ENCODE measurements around the gene ANAPC10.
"Not testable (repeated sequence)": the region's sequence is repeated elsewhere in the genome, so short reads cannot be mapped to it uniquely, and the experiment has no call there.

Gene ANAPC10

GRCh38 chr4:145097821-145098674 lies at the start of gene ANAPC10, which contains the start of gene ABCE1:
Gene ANAPC10, minus strand, starts transcription at chr4:145098196. Its CDS starts 2,097 bp downstream, at chr4:145096099.
Gene ABCE1, plus strand, starts transcription at chr4:145098311. Its CDS starts 6,102 bp downstream, at chr4:145104413.
- no peaks in the 10 kb centered on the region for H3K27me3 ChIP-seq (ENCODE audit: control insufficient read depth in 1 of 2, insufficient read depth in 2 of 2, low read length in 2 of 2)
- H3K4me3 ChIP-seq (ENCODE audit: low read depth in 1 of 2, low read length in 2 of 2): peak within 1 kb of the TSS; percentile 88 to 94
- peaks cover 24% of the 10 kb centered on the region for H3K36me3 ChIP-seq (ENCODE audit: insufficient read depth, low read length)
- peaks cover 19% of the 10 kb centered on the region for H3K4me1 ChIP-seq (ENCODE audit: insufficient read depth, low read length)
- H3K27ac ChIP-seq (ENCODE audit: low read depth, low read length): peak within 1 kb of the TSS; percentile 93
- H3K9ac ChIP-seq (ENCODE audit: low read length): peak within 1 kb of the TSS; percentile 74
- no peaks in the 10 kb centered on the region for H3K9me3 ChIP-seq (ENCODE audit: low read length)

DNA sequence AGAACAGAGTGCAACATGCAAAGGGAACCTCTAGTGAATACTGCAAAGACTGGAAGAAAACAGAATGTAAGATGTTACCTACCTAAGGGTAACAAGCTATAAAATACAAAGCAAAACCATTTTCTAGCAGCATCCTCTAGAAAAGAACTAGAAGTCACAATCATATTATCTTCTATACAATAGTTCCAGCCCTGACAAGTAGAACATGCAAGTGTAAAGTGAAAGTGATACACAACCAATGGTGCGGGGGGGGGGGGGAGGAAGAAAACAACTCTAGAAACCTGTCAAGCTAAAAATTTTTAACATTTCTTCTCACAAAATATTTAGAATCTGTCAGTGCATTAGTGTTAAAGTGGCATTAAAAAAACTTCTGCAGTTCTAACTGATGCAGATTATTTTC lies 38.2 kb upstream of the ANAPC10 start:
- not testable (repeated sequence) for H3K9me3 ChIP-seq (ENCODE audit: low read length); H3K4me1 ChIP-seq (ENCODE audit: insufficient read depth, low read length); H3K9ac ChIP-seq (ENCODE audit: low read length); H3K27ac ChIP-seq (ENCODE audit: low read depth, low read length); H3K4me3 ChIP-seq (ENCODE audit: low read depth in 1 of 2, low read length in 2 of 2); H3K27me3 ChIP-seq (ENCODE audit: control insufficient read depth in 1 of 2, insufficient read depth in 2 of 2, low read length in 2 of 2)
- peaks cover 38% of the 10 kb centered on the region for H3K36me3 ChIP-seq (ENCODE audit: insufficient read depth, low read length)

DNA sequence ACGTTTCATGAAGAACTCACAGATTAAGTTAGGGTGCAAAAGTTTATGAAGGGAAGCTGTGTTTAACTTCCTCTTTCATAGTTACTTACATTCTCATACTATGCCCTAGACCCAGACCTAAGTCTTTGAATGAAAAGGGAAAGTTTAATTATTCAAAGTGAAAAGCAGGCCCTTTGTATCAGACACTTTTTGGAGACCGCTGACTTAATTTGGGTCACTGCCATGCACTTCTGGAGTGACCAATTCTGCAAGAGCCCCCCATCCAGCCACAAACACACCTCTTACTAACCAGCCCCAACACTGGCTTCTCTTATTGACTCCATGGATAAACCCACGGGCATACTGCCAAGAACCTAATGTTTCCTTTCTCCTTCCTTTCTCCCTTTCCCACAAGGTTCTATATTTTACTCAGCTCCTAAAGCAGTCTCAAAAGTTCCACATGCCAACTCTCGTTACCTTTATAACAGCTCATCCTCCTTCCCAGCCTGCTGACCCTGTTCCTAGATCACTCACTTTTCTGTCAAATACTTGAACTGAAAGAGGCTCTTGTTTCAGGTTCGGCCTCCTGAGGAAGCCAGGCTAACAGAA lies 34.6 kb upstream of the ANAPC10 start:
- no peak overlapping the region for H3K9ac ChIP-seq (ENCODE audit: low read length)
- H3K4me1 ChIP-seq (ENCODE audit: insufficient read depth, low read length): no peaks in the 10 kb centered on the region
- peaks cover 11% of the 10 kb centered on the region for H3K36me3 ChIP-seq (ENCODE audit: insufficient read depth, low read length)
- no peaks in the 10 kb centered on the region for H3K9me3 ChIP-seq (ENCODE audit: low read length)
- no peak overlapping the region for H3K27ac ChIP-seq (ENCODE audit: low read depth, low read length)
- H3K27me3 ChIP-seq (ENCODE audit: control insufficient read depth in 1 of 2, insufficient read depth in 2 of 2, low read length in 2 of 2): no peaks in the 10 kb centered on the region
- H3K4me3 ChIP-seq (ENCODE audit: low read depth in 1 of 2, low read length in 2 of 2): no peak overlapping the region

GRCh38 chr4:145131848-145132247 lies 33.9 kb upstream of the ANAPC10 start:
- Histone ChIP-seq H3K27me3 (ENCODE audit: control insufficient read depth in 1 of 2, insufficient read depth in 2 of 2, low read length in 2 of 2) (no peaks in the 10 kb centered on the region), H3K9me3 (ENCODE audit: low read length) (no peaks in the 10 kb centered on the region), H3K27ac (ENCODE audit: low read depth, low read length) (no peak overlapping the region), H3K9ac (ENCODE audit: low read length) (no peak overlapping the region), H3K4me3 (ENCODE audit: low read depth in 1 of 2, low read length in 2 of 2) (no peak overlapping the region), H3K4me1 (ENCODE audit: insufficient read depth, low read length) (no peaks in the 10 kb centered on the region), H3K36me3 (ENCODE audit: insufficient read depth, low read length) (peaks cover 4% of the 10 kb centered on the region)

- Histone ChIP-seq H3K9me3 (ENCODE audit: low read length) (no peaks in the 10 kb centered on the region), H3K4me1 (ENCODE audit: insufficient read depth, low read length) (no peaks in the 10 kb centered on the region), H3K36me3 (ENCODE audit: insufficient read depth, low read length) (peaks cover 12% of the 10 kb centered on the region), H3K27ac (ENCODE audit: low read depth, low read length) (no peak overlapping the region), H3K9ac (ENCODE audit: low read length) (no peak overlapping the region), H3K4me3 (ENCODE audit: low read depth in 1 of 2, low read length in 2 of 2) (no peak overlapping the region), H3K27me3 (ENCODE audit: control insufficient read depth in 1 of 2, insufficient read depth in 2 of 2, low read length in 2 of 2) (no peaks in the 10 kb centered on the region)
Observed at GRCh38 chr4:145130788-145131399, 32.9 kb upstream of the ANAPC10 start.

GRCh38 chr4:145130130-145130529 lies 32.1 kb upstream of the ANAPC10 start:
- no peak overlapping the region for H3K4me3 ChIP-seq (ENCODE audit: low read depth in 1 of 2, low read length in 2 of 2)
- H3K9me3 ChIP-seq (ENCODE audit: low read length): no peaks in the 10 kb centered on the region
- H3K36me3 ChIP-seq (ENCODE audit: insufficient read depth, low read length): peaks cover 17% of the 10 kb centered on the region
- H3K4me1 ChIP-seq (ENCODE audit: insufficient read depth, low read length): no peaks in the 10 kb centered on the region
- no peak overlapping the region for H3K27ac ChIP-seq (ENCODE audit: low read depth, low read length)
- H3K9ac ChIP-seq (ENCODE audit: low read length): no peak overlapping the region
- H3K27me3 ChIP-seq (ENCODE audit: control insufficient read depth in 1 of 2, insufficient read depth in 2 of 2, low read length in 2 of 2): no peaks in the 10 kb centered on the region

DNA sequence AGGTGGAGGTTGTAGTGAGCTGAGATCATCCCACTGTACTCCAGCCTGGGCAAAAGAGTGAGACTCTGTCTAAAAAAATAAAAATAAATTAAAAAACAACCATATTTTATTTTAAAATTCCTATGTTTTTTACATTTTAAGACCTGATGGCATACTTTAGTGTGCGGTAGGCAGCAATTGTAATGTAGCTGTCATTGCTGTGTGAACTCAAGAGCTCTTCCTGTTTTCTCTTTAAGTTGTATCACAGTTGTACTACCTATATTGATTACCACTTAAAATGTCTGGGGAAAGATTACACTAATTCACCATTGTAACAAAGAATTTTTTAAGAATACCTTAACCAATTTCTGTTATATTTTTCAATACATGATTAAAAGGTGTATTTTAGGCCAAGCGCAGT lies 27.4 kb upstream of the ANAPC10 start:
- Histone ChIP-seq H3K27ac (ENCODE audit: low read depth, low read length) (no peak overlapping the region), H3K9ac (ENCODE audit: low read length) (no peak overlapping the region), H3K9me3 (ENCODE audit: low read length) (no peaks in the 10 kb centered on the region), H3K27me3 (ENCODE audit: control insufficient read depth in 1 of 2, insufficient read depth in 2 of 2, low read length in 2 of 2) (no peaks in the 10 kb centered on the region), H3K4me1 (ENCODE audit: insufficient read depth, low read length) (no peaks in the 10 kb centered on the region), H3K4me3 (ENCODE audit: low read depth in 1 of 2, low read length in 2 of 2) (no peak overlapping the region), H3K36me3 (ENCODE audit: insufficient read depth, low read length) (peaks cover 34% of the 10 kb centered on the region)

DNA sequence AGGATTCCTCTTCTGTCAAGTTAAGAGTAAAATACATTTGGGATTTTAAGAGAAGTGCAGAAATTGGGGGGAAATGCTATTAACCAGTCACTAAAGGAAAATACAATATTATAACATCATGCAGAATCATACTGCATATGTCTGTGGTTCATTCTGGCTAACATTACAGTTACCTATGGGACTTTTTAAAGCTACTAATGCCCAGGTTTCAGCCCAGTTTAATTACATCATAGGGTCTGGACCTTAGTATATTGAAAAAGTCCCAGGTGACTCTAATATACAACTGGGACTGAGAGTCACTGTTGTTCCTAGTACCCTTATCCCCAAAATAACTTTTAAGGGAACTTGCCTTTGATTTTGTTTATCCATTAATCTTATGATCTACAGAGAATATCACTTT lies 10.1 kb upstream of the ANAPC10 start:
- H3K27me3 ChIP-seq (ENCODE audit: control insufficient read depth in 1 of 2, insufficient read depth in 2 of 2, low read length in 2 of 2): no peaks in the 10 kb centered on the region
- H3K4me3 ChIP-seq (ENCODE audit: low read depth in 1 of 2, low read length in 2 of 2): no peak overlapping the region
- no peak overlapping the region for H3K9ac ChIP-seq (ENCODE audit: low read length)
- peaks cover 62% of the 10 kb centered on the region for H3K36me3 ChIP-seq (ENCODE audit: insufficient read depth, low read length)
- H3K4me1 ChIP-seq (ENCODE audit: insufficient read depth, low read length): no peaks in the 10 kb centered on the region
- H3K27ac ChIP-seq (ENCODE audit: low read depth, low read length): no peak overlapping the region
- no peaks in the 10 kb centered on the region for H3K9me3 ChIP-seq (ENCODE audit: low read length)

GRCh38 chr4:145107126-145107525 lies 9.1 kb upstream of the ANAPC10 start:
- H3K36me3 ChIP-seq (ENCODE audit: insufficient read depth, low read length): peaks cover 52% of the 10 kb centered on the region
- no peak overlapping the region for H3K9ac ChIP-seq (ENCODE audit: low read length)
- H3K9me3 ChIP-seq (ENCODE audit: low read length): no peaks in the 10 kb centered on the region
- no peaks in the 10 kb centered on the region for H3K4me1 ChIP-seq (ENCODE audit: insufficient read depth, low read length)
- H3K27me3 ChIP-seq (ENCODE audit: control insufficient read depth in 1 of 2, insufficient read depth in 2 of 2, low read length in 2 of 2): no peaks in the 10 kb centered on the region
- H3K27ac ChIP-seq (ENCODE audit: low read depth, low read length): no peak overlapping the region
- H3K4me3 ChIP-seq (ENCODE audit: low read depth in 1 of 2, low read length in 2 of 2): no peak overlapping the region

- Histone ChIP-seq H3K36me3 (ENCODE audit: insufficient read depth, low read length) (peaks cover 21% of the 10 kb centered on the region), H3K9ac (ENCODE audit: low read length) (no peak overlapping the region), H3K9me3 (ENCODE audit: low read length) (no peaks in the 10 kb centered on the region), H3K4me3 (ENCODE audit: low read depth in 1 of 2, low read length in 2 of 2) (no peak overlapping the region), H3K27me3 (ENCODE audit: control insufficient read depth in 1 of 2, insufficient read depth in 2 of 2, low read length in 2 of 2) (no peaks in the 10 kb centered on the region), H3K4me1 (ENCODE audit: insufficient read depth, low read length) (peaks cover 10% of the 10 kb centered on the region), H3K27ac (ENCODE audit: low read depth, low read length) (no peak overlapping the region)
Observed at GRCh38 chr4:145103496-145103895, 5.5 kb upstream of the ANAPC10 start.

- Histone ChIP-seq H3K27ac (ENCODE audit: low read depth, low read length) (no peak overlapping the region), H3K9me3 (ENCODE audit: low read length) (no peaks in the 10 kb centered on the region), H3K36me3 (ENCODE audit: insufficient read depth, low read length) (peaks cover 14% of the 10 kb centered on the region), H3K4me3 (ENCODE audit: low read depth in 1 of 2, low read length in 2 of 2) (no peak overlapping the region), H3K9ac (ENCODE audit: low read length) (no peak overlapping the region), H3K27me3 (ENCODE audit: control insufficient read depth in 1 of 2, insufficient read depth in 2 of 2, low read length in 2 of 2) (no peaks in the 10 kb centered on the region), H3K4me1 (ENCODE audit: insufficient read depth, low read length) (peaks cover 10% of the 10 kb centered on the region)
Observed at GRCh38 chr4:145102619-145103018, 4.6 kb upstream of the ANAPC10 start.
